ENCODE measurements around the gene SZT2. TPM values are rescaled to one million over a fixed set of nuclear protein-coding genes. Genes with fewer than 3 reads are reported as not detected.
A peak's percentile ranks its signal among the peaks of the same experiment; 100 is the strongest.

SZT2 gene
- total and polyA plus RNA-seq, 9 donors, result 10.5 to 20.1 (median 14.9) TPM

- H3K27me3 ChIP-seq (ENCODE audit: control insufficient read depth, insufficient read depth, low read length), result no peaks in the 10 kb centered on the region
- H3K4me3 ChIP-seq (ENCODE audit: low read length), result peak overlapping the region; percentile 81
- WGBS (ENCODE audit: insufficient coverage), result 50% methylated on average over 4 of the region's 11 CpGs
- peaks cover 39% of the 10 kb centered on the region for H3K36me3 ChIP-seq (ENCODE audit: control insufficient read depth, insufficient read depth, low read length)
- H3K27ac ChIP-seq (ENCODE audit: low read length), result no peak overlapping the region
- H3K9me3 ChIP-seq (replicated peaks; ENCODE audit: control insufficient read depth, low read depth, low read length), result no peaks in the 10 kb centered on the region
- DNase-seq, result no peak
- H3K4me1 ChIP-seq (ENCODE audit: control insufficient read depth, insufficient read depth, low read length), result peaks cover 30% of the 10 kb centered on the region
These were observed 30.0 kb upstream of the SZT2 start for GRCh38 chr1:43359696-43360095.

- Histone ChIP-seq H3K36me3 (ENCODE audit: control insufficient read depth, insufficient read depth, low read length) (peaks cover 48% of the 10 kb centered on the region), H3K4me3 (ENCODE audit: low read length) (no peak overlapping the region), H3K9me3 (replicated peaks; ENCODE audit: control insufficient read depth, low read depth, low read length) (no peaks in the 10 kb centered on the region), H3K27ac (ENCODE audit: low read length) (no peak overlapping the region), H3K27me3 (ENCODE audit: control insufficient read depth, insufficient read depth, low read length) (no peaks in the 10 kb centered on the region), H3K4me1 (ENCODE audit: control insufficient read depth, insufficient read depth, low read length) (peaks cover 32% of the 10 kb centered on the region)
- no CpG with 5 or more reads among the region's 4 CpGs for WGBS (ENCODE audit: insufficient coverage)
- DNase-seq, result no peak
These were observed 29.1 kb upstream of the SZT2 start for GRCh38 chr1:43360616-43361015.

- H3K4me1 ChIP-seq (ENCODE audit: control insufficient read depth, insufficient read depth, low read length), result peaks cover 42% of the 10 kb centered on the region
- peaks cover 49% of the 10 kb centered on the region for H3K36me3 ChIP-seq (ENCODE audit: control insufficient read depth, insufficient read depth, low read length)
- no peaks in the 10 kb centered on the region for H3K9me3 ChIP-seq (replicated peaks; ENCODE audit: control insufficient read depth, low read depth, low read length)
- no peak overlapping the region for H3K27ac ChIP-seq (ENCODE audit: low read length)
- DNase-seq, result no peak
- H3K27me3 ChIP-seq (ENCODE audit: control insufficient read depth, insufficient read depth, low read length), result no peaks in the 10 kb centered on the region
- no peak overlapping the region for H3K4me3 ChIP-seq (ENCODE audit: low read length)
- WGBS (ENCODE audit: insufficient coverage), result 78% methylated on average over 5 of the region's 9 CpGs
These were observed 26.3 kb upstream of the SZT2 start for GRCh38 chr1:43363283-43363934.

- H3K4me1 ChIP-seq (ENCODE audit: control insufficient read depth, insufficient read depth, low read length), result peaks cover 47% of the 10 kb centered on the region
- WGBS (ENCODE audit: insufficient coverage), result 79% methylated on average over 5 of the region's 5 CpGs
- no peak overlapping the region for H3K4me3 ChIP-seq (ENCODE audit: low read length)
- H3K9me3 ChIP-seq (replicated peaks; ENCODE audit: control insufficient read depth, low read depth, low read length), result no peaks in the 10 kb centered on the region
- no peak overlapping the region for H3K27ac ChIP-seq (ENCODE audit: low read length)
- no peak for DNase-seq
- H3K36me3 ChIP-seq (ENCODE audit: control insufficient read depth, insufficient read depth, low read length), result peaks cover 49% of the 10 kb centered on the region
- no peaks in the 10 kb centered on the region for H3K27me3 ChIP-seq (ENCODE audit: control insufficient read depth, insufficient read depth, low read length)
These were observed 25.7 kb upstream of the SZT2 start for GRCh38 chr1:43363935-43364525.

GRCh38 chr1:43365678-43366077 lies 24.0 kb upstream of the SZT2 start:
- H3K36me3 ChIP-seq (ENCODE audit: control insufficient read depth, insufficient read depth, low read length), result peaks cover 42% of the 10 kb centered on the region
- no peak overlapping the region for H3K27ac ChIP-seq (ENCODE audit: low read length)

GRCh38 chr1:43366179-43366578 lies 23.5 kb upstream of the SZT2 start:
- H3K4me3 ChIP-seq (ENCODE audit: low read length), result no peak overlapping the region
- H3K9me3 ChIP-seq (replicated peaks; ENCODE audit: control insufficient read depth, low read depth, low read length), result no peaks in the 10 kb centered on the region
- peaks cover 28% of the 10 kb centered on the region for H3K4me1 ChIP-seq (ENCODE audit: control insufficient read depth, insufficient read depth, low read length)
- no peak for DNase-seq
- no peak overlapping the region for H3K27ac ChIP-seq (ENCODE audit: low read length)
- 43% methylated on average over 6 of the region's 11 CpGs for WGBS (ENCODE audit: insufficient coverage)
- H3K27me3 ChIP-seq (ENCODE audit: control insufficient read depth, insufficient read depth, low read length), result no peaks in the 10 kb centered on the region
- H3K36me3 ChIP-seq (ENCODE audit: control insufficient read depth, insufficient read depth, low read length), result peaks cover 37% of the 10 kb centered on the region

More at GRCh38 chr1:43365678-43366077, 24.0 kb upstream of the SZT2 start:
- WGBS (ENCODE audit: insufficient coverage), result 75% methylated on average over 2 of the region's 2 CpGs
- H3K4me3 ChIP-seq (ENCODE audit: low read length), result no peak overlapping the region
- no peaks in the 10 kb centered on the region for H3K27me3 ChIP-seq (ENCODE audit: control insufficient read depth, insufficient read depth, low read length)
- H3K4me1 ChIP-seq (ENCODE audit: control insufficient read depth, insufficient read depth, low read length), result peaks cover 31% of the 10 kb centered on the region
- no peak for DNase-seq
- no peaks in the 10 kb centered on the region for H3K9me3 ChIP-seq (replicated peaks; ENCODE audit: control insufficient read depth, low read depth, low read length)

- H3K4me1 ChIP-seq (ENCODE audit: control insufficient read depth, insufficient read depth, low read length), result peaks cover 26% of the 10 kb centered on the region
- WGBS (ENCODE audit: insufficient coverage), result 45% methylated on average over 1 of the region's 5 CpGs
- H3K27ac ChIP-seq (ENCODE audit: low read length), result no peak overlapping the region
- no peaks in the 10 kb centered on the region for H3K27me3 ChIP-seq (ENCODE audit: control insufficient read depth, insufficient read depth, low read length)
- no peaks in the 10 kb centered on the region for H3K9me3 ChIP-seq (replicated peaks; ENCODE audit: control insufficient read depth, low read depth, low read length)
- H3K4me3 ChIP-seq (ENCODE audit: low read length), result peak overlapping the region; percentile 68
- no peak for DNase-seq
- H3K36me3 ChIP-seq (ENCODE audit: control insufficient read depth, insufficient read depth, low read length), result peaks cover 36% of the 10 kb centered on the region
These were observed 23.1 kb upstream of the SZT2 start for GRCh38 chr1:43366601-43367025.

- H3K4me1 ChIP-seq (ENCODE audit: control insufficient read depth, insufficient read depth, low read length), result peaks cover 26% of the 10 kb centered on the region
- H3K4me3 ChIP-seq (ENCODE audit: low read length), result peak overlapping the region; percentile 68
- H3K27me3 ChIP-seq (ENCODE audit: control insufficient read depth, insufficient read depth, low read length), result no peaks in the 10 kb centered on the region
- DNase-seq, result peak; percentile 30
- H3K9me3 ChIP-seq (replicated peaks; ENCODE audit: control insufficient read depth, low read depth, low read length), result no peaks in the 10 kb centered on the region
- H3K27ac ChIP-seq (ENCODE audit: low read length), result peak overlapping the region; percentile 65
- H3K36me3 ChIP-seq (ENCODE audit: control insufficient read depth, insufficient read depth, low read length), result peaks cover 30% of the 10 kb centered on the region
- 1% methylated on average over 39 of the region's 48 CpGs for WGBS (ENCODE audit: insufficient coverage)
These were observed 22.4 kb upstream of the SZT2 start for GRCh38 chr1:43367026-43367903.

GRCh38 chr1:43367904-43368645 lies 21.6 kb upstream of the SZT2 start, which contains the start of gene ELOVL1:
Gene ELOVL1 (minus strand): TSS chr1:43368011. CDS start chr1:43365609, 2,402 bp downstream.
- Histone ChIP-seq H3K4me3 (ENCODE audit: low read length) (peak within 1 kb of the TSS; percentile 68), H3K4me1 (ENCODE audit: control insufficient read depth, insufficient read depth, low read length) (peaks cover 26% of the 10 kb centered on the region), H3K9me3 (replicated peaks; ENCODE audit: control insufficient read depth, low read depth, low read length) (no peaks in the 10 kb centered on the region), H3K27ac (ENCODE audit: low read length) (peak within 1 kb of the TSS; percentile 84), H3K27me3 (ENCODE audit: control insufficient read depth, insufficient read depth, low read length) (no peaks in the 10 kb centered on the region), H3K36me3 (ENCODE audit: control insufficient read depth, insufficient read depth, low read length) (peaks cover 28% of the 10 kb centered on the region)
- DNase-seq, result peak; percentile 95
- 0% methylated on average over 56 of the region's 58 CpGs for WGBS (ENCODE audit: insufficient coverage)
